Measurements from ENCODE around the gene PIGBOS1. TPM values are rescaled to one million over a fixed set of nuclear protein-coding genes. Genes with fewer than 3 reads are reported as not detected.

PIGBOS1 gene
- total and polyA plus RNA-seq, 9 of the 15 experiments (the other 6 are each of a cell fraction or from before 2014, with no cell fraction given): 25.2 to 76.2 (median 46.0) TPM

GRCh38 chr15:55279746-55280351 lies 39.1 kb downstream of the PIGBOS1 start (continued):
- peak; percentile 67; the same call in 1 of the 2 replicates for TF ChIP-seq MEF2A (IDR thresholded peaks at IDR 0.05; ENCODE audit: control insufficient read depth, low read depth, low read length)
- peak; percentile 69 for TF ChIP-seq KLF16 (IDR thresholded peaks at IDR 0.05)
- no peak for TF ChIP-seq ZNF76 (CRISPR knock-in tag; IDR thresholded peaks at IDR 0.05; ENCODE audit: borderline replicate concordance)
- TF ChIP-seq ETV6 (IDR thresholded peaks at IDR 0.05; ENCODE audit: borderline replicate concordance in 1 of 2, low read depth in 2 of 2, low read length in 1 of 2): no peak
- TF ChIP-seq ETV6 (CRISPR knock-in tag; IDR thresholded peaks at IDR 0.05; ENCODE audit: borderline replicate concordance): no peak
- TF ChIP-seq ZNF384 (IDR thresholded peaks at IDR 0.05; ENCODE audit: low read depth, low read length): no peak
- TF ChIP-seq TCF15 (CRISPR knock-in tag; IDR thresholded peaks at IDR 0.05): no peak
- TF ChIP-seq ZZZ3 (IDR thresholded peaks at IDR 0.05): no peak
- TF ChIP-seq, protein P1, sequence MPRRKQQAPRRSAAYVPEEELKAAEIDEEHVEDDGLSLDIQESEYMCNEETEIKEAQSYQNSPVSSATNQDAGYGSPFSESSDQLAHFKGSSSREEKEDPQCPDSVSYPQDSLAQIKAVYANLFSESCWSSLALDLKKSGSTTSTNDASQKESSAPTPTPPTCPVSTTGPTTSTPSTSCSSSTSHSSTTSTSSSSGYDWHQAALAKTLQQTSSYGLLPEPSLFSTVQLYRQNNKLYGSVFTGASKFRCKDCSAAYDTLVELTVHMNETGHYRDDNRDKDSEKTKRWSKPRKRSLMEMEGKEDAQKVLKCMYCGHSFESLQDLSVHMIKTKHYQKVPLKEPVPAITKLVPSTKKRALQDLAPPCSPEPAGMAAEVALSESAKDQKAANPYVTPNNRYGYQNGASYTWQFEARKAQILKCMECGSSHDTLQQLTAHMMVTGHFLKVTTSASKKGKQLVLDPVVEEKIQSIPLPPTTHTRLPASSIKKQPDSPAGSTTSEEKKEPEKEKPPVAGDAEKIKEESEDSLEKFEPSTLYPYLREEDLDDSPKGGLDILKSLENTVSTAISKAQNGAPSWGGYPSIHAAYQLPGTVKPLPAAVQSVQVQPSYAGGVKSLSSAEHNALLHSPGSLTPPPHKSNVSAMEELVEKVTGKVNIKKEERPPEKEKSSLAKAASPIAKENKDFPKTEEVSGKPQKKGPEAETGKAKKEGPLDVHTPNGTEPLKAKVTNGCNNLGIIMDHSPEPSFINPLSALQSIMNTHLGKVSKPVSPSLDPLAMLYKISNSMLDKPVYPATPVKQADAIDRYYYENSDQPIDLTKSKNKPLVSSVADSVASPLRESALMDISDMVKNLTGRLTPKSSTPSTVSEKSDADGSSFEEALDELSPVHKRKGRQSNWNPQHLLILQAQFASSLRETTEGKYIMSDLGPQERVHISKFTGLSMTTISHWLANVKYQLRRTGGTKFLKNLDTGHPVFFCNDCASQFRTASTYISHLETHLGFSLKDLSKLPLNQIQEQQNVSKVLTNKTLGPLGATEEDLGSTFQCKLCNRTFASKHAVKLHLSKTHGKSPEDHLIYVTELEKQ (CRISPR knock-in tag; IDR thresholded peaks at IDR 0.05): no peak
- no peak for TF ChIP-seq MCM2 (IDR thresholded peaks at IDR 0.05; ENCODE audit: low read depth)
- TF ChIP-seq ZC3H8 (IDR thresholded peaks at IDR 0.05): no peak
- no peak for TF ChIP-seq RHOXF2B (CRISPR knock-in tag; conservative IDR thresholded peaks at IDR 0.05)
- TF ChIP-seq GATAD2B (IDR thresholded peaks at IDR 0.05; ENCODE audit: borderline replicate concordance): peak; percentile 84
- no peak for TF ChIP-seq ZNF561 (CRISPR knock-in tag; conservative IDR thresholded peaks at IDR 0.05)
- TF ChIP-seq GTF2E2 (tag; IDR thresholded peaks at IDR 0.05): no peak
- peak in 1 of 2 experiments; percentile 24; a peak in 2 of 4 replicates for TF ChIP-seq FOXK2 (conservative IDR thresholded peaks at IDR 0.05 in 1 of 2, IDR thresholded peaks at IDR 0.05 in 1 of 2; ENCODE audit: low read depth in 2 of 2)
- TF ChIP-seq CGGBP1 (CRISPR knock-in tag; IDR thresholded peaks at IDR 0.05): no peak
- peak; percentile 68; the same call in 1 of the 2 replicates for TF ChIP-seq CEBPG (CRISPR knock-in tag; IDR thresholded peaks at IDR 0.05)
- peak in 1 of 2 experiments; percentile 57; a peak in 1 of 4 replicates for TF ChIP-seq CEBPG (tag; conservative IDR thresholded peaks at IDR 0.05 in 1 of 2, IDR thresholded peaks at IDR 0.05 in 1 of 2)
- no peak for TF ChIP-seq PTBP1 (IDR thresholded peaks at IDR 0.05; ENCODE audit: low read depth, low read length)
- TF ChIP-seq HNRNPH1 (optimal IDR thresholded peaks at IDR 0.05; ENCODE audit: low read depth, low read length): no peak
- TF ChIP-seq HDAC3 (IDR thresholded peaks at IDR 0.05; ENCODE audit: borderline replicate concordance, partially characterized antibody): peak; percentile 49
- no peak for TF ChIP-seq SNRNP70 (optimal IDR thresholded peaks at IDR 0.05; ENCODE audit: low read depth, low read length)
- no peak for TF ChIP-seq ZNF146 (CRISPR knock-in tag; IDR thresholded peaks at IDR 0.05; ENCODE audit: unreplicated experiment)
- TF ChIP-seq CREM (IDR thresholded peaks at IDR 0.05; ENCODE audit: low read depth): peak; percentile 56; the same call in 1 of the 2 replicates
- TF ChIP-seq MEIS2 (IDR thresholded peaks at IDR 0.05; ENCODE audit: partially characterized antibody): peak; percentile 57
- TF ChIP-seq ZSCAN32 (CRISPR knock-in tag; IDR thresholded peaks at IDR 0.05): no peak
- TF ChIP-seq ZC3H11A (IDR thresholded peaks at IDR 0.05; ENCODE audit: low read depth, low read length): no peak
